Mesodermal cell (in vitro differentiated cells): ENCODE measurements around the gene VAC14.

Source experiments
- H3K27ac ChIP-seq: 2 replicates; pipeline ENCODE4 v1.7.0; 2013; ENCODE audit warnings: mild to moderate bottlenecking, low read depth, low read length, moderate library complexity; ENCODE audit not compliant: severe bottlenecking
- H3K36me3 ChIP-seq: 2 replicates; pipeline ENCODE4 v1.7.1; 2013; ENCODE audit warnings: mild to moderate bottlenecking, low read length, moderate library complexity; ENCODE audit not compliant: control insufficient read depth, insufficient read depth
- H3K4me1 ChIP-seq: one replicate; pipeline ENCODE4 v1.7.1; 2013; ENCODE audit warnings: mild to moderate bottlenecking, low read length; ENCODE audit not compliant: insufficient read depth, control insufficient read depth, poor library complexity, severe bottlenecking
- H3K4me3 ChIP-seq: 2 replicates; pipeline ENCODE4 v1.7.0; 2013; ENCODE audit warnings: low read length, control low read depth, mild to moderate bottlenecking; ENCODE audit not compliant: insufficient read depth, poor library complexity, severe bottlenecking; ENCODE audit errors: extremely low read depth
- H3K9me3 ChIP-seq: 2 replicates; pipeline ENCODE4 v1.7.1; 2013; ENCODE audit warnings: mild to moderate bottlenecking, low read length, moderate library complexity; ENCODE audit not compliant: control insufficient read depth
- WGBS, 2 experiments: methylation state at CpG; one replicate each; pipeline ENCODE4 v1.1.5; 2013; ENCODE audit warnings: missing lambda C conversion rate in 2 of 2; ENCODE audit not compliant: insufficient coverage in 2 of 2; 5-methylcytosine and 5-hydroxymethylcytosine counted together

VAC14 gene

DNA sequence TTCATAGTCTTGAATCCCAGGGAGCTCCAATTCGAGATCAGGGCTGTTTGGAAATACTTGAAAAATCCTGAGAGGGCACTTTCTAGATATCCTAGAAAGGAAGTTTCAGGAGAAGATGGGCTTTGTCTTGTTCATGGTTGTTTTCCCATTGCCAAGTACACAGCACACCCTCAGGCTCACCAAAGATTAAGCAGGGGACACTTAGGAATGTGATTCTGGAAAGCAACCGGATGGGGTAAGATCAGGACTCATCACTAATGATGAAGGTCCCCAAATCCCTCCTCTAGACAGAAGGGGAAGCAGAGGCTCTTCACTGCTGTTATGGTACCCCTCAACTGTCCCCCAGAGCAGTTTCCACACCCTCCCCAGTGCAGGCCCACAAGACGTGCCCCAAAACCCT lies 40.7 kb downstream of the VAC14 start:
- Histone ChIP-seq H3K9me3 (no peaks in the 10 kb centered on the region), H3K27ac (peak overlapping the region; percentile 73), H3K4me1 (peaks cover 12% of the 10 kb centered on the region), H3K36me3 (peaks cover 44% of the 10 kb centered on the region), H3K4me3 (no peak overlapping the region)
- WGBS, 2 experiments = 94 to 100% methylated on average over 1 to 2 of the region's 3 CpGs

- Histone ChIP-seq H3K9me3 (no peaks in the 10 kb centered on the region), H3K4me3 (no peak overlapping the region), H3K27ac (no peak overlapping the region), H3K36me3 (peaks cover 42% of the 10 kb centered on the region), H3K4me1 (peaks cover 16% of the 10 kb centered on the region)
- WGBS, 2 experiments = 66 to 73% methylated on average over 7 to 8 of the region's 9 CpGs
Measured at GRCh38 chr16:70759666-70760065, 41.3 kb downstream of the VAC14 start.

GRCh38 chr16:70758786-70759185 lies 42.2 kb downstream of the VAC14 start:
- Histone ChIP-seq H3K36me3 (peaks cover 43% of the 10 kb centered on the region), H3K27ac (no peak overlapping the region), H3K4me1 (peaks cover 20% of the 10 kb centered on the region), H3K4me3 (no peak overlapping the region), H3K9me3 (no peaks in the 10 kb centered on the region)
- 83 to 93% methylated on average over 8 to 9 of the region's 10 CpGs for WGBS, 2 experiments

DNA sequence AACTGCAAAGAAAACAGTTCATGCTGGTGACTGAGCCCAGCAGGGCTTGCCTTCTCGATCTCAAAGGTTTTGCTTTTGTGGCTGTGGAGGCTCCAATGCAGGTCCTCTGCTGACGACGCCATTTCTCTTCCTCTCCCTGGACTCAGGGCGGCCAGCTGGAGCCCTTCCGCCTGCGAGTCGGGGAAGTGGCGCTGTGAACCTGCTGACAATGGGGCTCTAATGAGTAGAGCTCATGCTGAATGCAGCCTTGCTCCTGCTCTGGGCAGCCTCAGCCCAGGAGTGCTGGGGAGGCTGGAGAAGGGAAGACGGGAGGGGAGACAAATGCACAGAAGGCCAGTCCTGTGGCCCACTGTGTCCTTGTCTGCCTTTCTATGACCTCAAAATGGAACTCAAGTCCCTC lies 43.8 kb downstream of the VAC14 start:
- no peaks in the 10 kb centered on the region for H3K9me3 ChIP-seq
- H3K36me3 ChIP-seq = peaks cover 39% of the 10 kb centered on the region
- WGBS, 2 experiments = 89 to 92% methylated on average over 8 to 9 of the region's 9 CpGs
- H3K4me1 ChIP-seq = peaks cover 20% of the 10 kb centered on the region
- H3K4me3 ChIP-seq = no peak overlapping the region
- no peak overlapping the region for H3K27ac ChIP-seq

DNA sequence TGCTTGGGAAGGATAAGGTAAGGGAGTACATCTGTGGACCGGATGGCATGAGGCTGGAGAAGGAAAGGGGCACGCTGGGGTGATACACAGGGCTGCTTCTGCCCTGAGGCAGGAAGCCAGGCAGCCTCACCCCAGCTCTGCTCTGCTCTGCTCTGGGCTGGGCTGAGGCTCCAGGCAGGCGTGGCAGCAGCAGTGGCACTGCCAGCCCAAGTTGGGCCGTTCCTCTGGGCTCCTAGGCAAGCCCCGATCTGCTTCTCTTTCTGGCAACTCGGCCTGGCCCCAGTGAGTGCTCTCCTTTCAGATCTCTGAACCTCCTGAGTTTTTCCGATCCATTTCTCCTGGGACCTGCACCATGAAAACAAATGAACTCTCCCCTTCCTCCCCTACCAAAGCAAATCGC lies 44.9 kb downstream of the VAC14 start:
- WGBS, 2 experiments = 94 to 99% methylated on average over 6 to 8 of the region's 8 CpGs
- Histone ChIP-seq H3K36me3 (peaks cover 33% of the 10 kb centered on the region), H3K4me3 (no peak overlapping the region), H3K4me1 (peaks cover 25% of the 10 kb centered on the region), H3K9me3 (no peaks in the 10 kb centered on the region), H3K27ac (no peak overlapping the region)

GRCh38 chr16:70754851-70755600 lies 45.9 kb downstream of the VAC14 start:
- peaks cover 31% of the 10 kb centered on the region for H3K36me3 ChIP-seq
- H3K4me3 ChIP-seq = no peak overlapping the region
- no peak overlapping the region for H3K27ac ChIP-seq
- H3K9me3 ChIP-seq = no peaks in the 10 kb centered on the region
- H3K4me1 ChIP-seq = peaks cover 25% of the 10 kb centered on the region
- 87 to 94% methylated on average over 10 to 11 of the region's 12 CpGs for WGBS, 2 experiments

DNA sequence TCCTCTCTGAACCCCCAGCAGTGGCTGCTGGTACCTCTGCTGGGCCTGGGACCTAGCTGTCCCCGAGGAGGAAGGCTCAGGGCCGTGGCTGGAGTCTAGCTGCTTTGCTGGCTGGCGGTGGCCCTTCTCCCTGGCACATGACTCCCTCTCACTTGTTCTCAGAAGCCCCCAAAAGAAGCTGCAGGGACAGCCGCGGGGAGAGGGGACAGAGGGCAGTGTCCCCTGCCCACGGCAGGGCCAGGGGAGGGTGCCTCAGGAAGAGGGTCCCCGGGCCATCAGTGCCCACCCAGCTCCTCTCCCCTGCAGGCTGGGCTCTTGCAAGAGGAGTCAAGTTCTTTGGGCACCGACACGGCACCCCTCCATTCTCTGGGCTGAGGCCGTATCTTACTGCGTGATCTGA lies 46.6 kb downstream of the VAC14 start:
- H3K36me3 ChIP-seq = peaks cover 25% of the 10 kb centered on the region
- no peaks in the 10 kb centered on the region for H3K9me3 ChIP-seq
- WGBS, 2 experiments = 93 to 96% methylated on average over 7 to 8 of the region's 11 CpGs
- H3K27ac ChIP-seq = no peak overlapping the region
- no peak overlapping the region for H3K4me3 ChIP-seq
- H3K4me1 ChIP-seq = peaks cover 25% of the 10 kb centered on the region

DNA sequence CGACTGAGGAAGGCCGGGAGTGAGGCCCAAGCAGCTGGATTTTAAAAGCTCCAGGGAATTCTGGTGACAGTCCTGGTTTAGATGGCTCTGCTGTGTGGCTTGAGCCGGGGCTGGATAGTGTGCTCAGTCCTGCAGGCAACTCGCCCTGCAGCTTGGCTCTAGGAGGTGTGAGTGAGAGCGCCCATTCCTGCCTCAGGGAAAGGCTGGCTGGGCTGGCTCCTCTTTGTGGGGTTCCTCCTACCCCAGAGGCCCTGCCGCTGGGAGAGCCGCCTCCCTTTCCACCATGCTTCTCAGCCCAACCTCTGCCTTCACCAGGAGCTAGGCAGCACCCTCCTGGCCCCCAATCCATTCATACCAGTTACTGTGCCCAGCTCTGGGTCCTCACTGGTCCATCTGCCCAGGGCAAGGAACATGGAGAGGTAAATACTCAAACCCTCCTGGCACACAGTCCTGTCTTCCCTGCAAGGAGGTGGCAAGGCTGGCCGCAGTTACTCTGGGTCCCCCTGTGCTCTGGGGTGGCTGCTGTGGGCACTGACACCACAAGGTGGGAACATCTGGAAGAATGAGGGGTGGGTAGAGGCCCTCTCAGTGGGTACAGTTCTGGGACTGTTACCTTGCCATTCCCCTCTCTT lies 47.1 kb downstream of the VAC14 start:
- no peaks in the 10 kb centered on the region for H3K9me3 ChIP-seq
- H3K27ac ChIP-seq = no peak overlapping the region
- H3K36me3 ChIP-seq = peaks cover 23% of the 10 kb centered on the region
- H3K4me1 ChIP-seq = peaks cover 25% of the 10 kb centered on the region
- WGBS, 2 experiments = 98 to 100% methylated on average over 5 to 7 of the region's 8 CpGs
- no peak overlapping the region for H3K4me3 ChIP-seq

GRCh38 chr16:70753228-70753627 lies 47.7 kb downstream of the VAC14 start:
- Histone ChIP-seq H3K27ac (no peak overlapping the region), H3K9me3 (no peaks in the 10 kb centered on the region), H3K36me3 (peaks cover 17% of the 10 kb centered on the region), H3K4me1 (peaks cover 25% of the 10 kb centered on the region), H3K4me3 (no peak overlapping the region)
- WGBS, 2 experiments = 96 to 98% methylated on average over 6 of the region's 6 CpGs

- Histone ChIP-seq H3K36me3 (peaks cover 9% of the 10 kb centered on the region), H3K27ac (no peak overlapping the region), H3K4me3 (no peak overlapping the region), H3K9me3 (no peaks in the 10 kb centered on the region), H3K4me1 (peaks cover 27% of the 10 kb centered on the region)
- 91 to 96% methylated on average over 9 of the region's 10 CpGs for WGBS, 2 experiments
Measured at GRCh38 chr16:70752426-70752825, 48.5 kb downstream of the VAC14 start.

DNA sequence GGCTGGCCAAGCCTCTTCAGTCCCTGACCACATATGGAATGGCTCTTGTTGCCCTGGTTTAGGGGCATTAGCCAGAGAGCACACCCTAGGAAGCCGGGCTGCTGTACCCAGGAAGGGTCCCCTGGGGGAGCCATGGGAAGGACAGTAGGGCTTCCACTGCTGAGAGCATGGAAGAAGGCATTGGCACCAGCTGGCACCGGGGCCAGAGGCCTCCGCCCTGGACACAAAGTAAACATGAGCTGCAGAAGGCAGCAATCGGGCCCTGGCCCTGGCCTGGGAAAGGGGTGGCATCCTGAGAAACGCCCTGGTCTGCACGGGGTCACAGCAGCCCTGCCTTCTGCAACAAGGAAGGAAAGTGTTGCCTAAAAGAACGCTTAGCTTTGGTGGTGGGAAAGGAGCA lies 49.4 kb downstream of the VAC14 start:
- Histone ChIP-seq H3K36me3 (peaks cover 7% of the 10 kb centered on the region), H3K4me3 (no peak overlapping the region), H3K9me3 (no peaks in the 10 kb centered on the region), H3K27ac (no peak overlapping the region), H3K4me1 (peaks cover 36% of the 10 kb centered on the region)
- 86 to 97% methylated on average over 6 of the region's 7 CpGs for WGBS, 2 experiments
